Measurements from ENCODE around the gene SLC8A2.
A peak's percentile ranks its signal among the peaks of the same experiment; 100 is the strongest.
"Not testable (repeated sequence)": the region's sequence is repeated elsewhere in the genome, so short reads cannot be mapped to it uniquely, and the experiment has no call there.

SLC8A2 gene

GRCh38 chr19:47486900-47487299, 15.2 kb upstream of the SLC8A2 start:
- no peak for DNase-seq

DNA sequence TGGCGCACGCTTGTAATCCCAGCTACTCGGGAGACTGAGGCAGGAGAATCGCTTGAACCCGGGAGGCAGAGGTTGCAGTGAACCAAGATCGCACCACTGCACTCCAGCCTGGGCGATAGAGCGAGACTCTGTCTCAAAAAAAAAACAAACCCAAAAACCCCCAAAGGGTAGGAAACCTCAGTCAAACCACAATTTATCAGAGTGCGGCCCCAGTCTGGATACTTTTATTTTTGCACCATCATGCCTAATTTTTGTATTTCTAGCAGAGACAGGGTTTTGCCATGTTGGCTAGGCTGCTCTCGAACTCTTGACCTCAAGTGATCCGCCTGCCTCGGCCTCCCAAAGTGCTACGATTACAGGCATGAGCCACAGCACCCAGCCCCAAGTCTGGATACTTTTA, 14.5 kb upstream of the SLC8A2 start:
- not testable (repeated sequence) for DNase-seq

DNA sequence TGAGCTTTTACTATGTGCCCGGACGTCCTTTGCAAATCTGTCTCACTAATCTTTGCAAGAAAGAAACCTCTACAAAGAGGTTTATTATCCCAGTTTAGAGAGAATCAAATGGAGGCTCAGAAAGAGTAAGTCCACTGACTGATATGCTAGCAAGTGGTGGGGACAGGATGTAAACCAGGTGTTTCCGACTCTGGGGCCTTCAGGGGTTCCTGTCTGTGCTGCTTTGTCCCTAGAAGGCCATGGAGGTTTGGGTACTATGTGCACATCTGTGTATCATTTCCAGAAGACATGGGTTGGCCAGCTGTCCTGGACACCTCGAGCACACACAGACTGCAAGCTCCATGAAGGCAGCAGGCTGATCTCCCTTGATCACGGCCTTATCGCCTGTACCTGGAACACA, 13.5 kb upstream of the SLC8A2 start:
- no peak for DNase-seq

GRCh38 chr19:47483800-47484690, 12.4 kb upstream of the SLC8A2 start, which contains the start of gene KPTN:
Gene KPTN, minus strand, starts transcription at chr19:47484219. Its CDS starts 59 bp downstream, at chr19:47484160.
- DNase-seq, result peak; percentile 85

DNA sequence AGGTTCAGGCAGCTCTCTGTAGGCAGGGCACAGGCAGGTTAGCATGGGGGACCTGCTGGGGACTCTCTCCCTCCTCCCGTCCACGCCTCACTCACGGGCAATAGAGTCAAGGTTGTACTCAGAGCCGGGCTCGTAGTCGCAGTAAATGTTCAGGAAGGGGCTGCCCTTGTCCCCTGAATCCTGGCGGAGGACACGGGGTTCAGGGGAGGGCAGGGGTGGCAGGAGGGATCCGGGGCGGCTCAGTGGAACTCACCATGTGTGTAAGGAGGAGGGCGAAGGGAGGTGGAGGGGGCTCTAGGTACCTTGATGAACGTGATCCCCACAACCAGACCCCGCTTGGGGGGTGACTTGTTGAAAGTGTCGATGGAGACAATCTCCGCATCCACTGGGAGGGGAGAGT, 11.5 kb upstream of the SLC8A2 start:
- DNase-seq, result no peak

GRCh38 chr19:47481460-47482052, 9.9 kb upstream of the SLC8A2 start:
- no peak for DNase-seq

DNA sequence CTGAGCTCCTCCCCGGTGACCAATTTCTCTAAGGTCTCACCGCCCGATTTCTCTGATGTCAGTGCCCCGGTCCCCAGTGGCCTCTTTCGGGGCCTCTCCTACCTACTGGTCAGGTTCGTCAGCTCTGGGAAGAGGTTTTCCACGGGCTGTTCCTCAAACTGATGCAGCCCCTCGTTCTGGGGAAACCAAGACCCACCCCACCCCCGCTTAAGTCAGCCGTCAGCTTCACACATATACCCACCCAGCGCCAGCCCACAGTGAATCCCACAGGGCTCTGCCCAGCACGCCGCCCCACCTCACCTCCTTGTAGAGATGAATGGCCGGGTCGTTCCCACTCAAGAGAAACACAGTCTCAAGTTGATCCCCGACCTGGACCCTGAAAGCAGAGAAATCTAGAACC, 9.0 kb upstream of the SLC8A2 start:
- no peak for DNase-seq

DNA sequence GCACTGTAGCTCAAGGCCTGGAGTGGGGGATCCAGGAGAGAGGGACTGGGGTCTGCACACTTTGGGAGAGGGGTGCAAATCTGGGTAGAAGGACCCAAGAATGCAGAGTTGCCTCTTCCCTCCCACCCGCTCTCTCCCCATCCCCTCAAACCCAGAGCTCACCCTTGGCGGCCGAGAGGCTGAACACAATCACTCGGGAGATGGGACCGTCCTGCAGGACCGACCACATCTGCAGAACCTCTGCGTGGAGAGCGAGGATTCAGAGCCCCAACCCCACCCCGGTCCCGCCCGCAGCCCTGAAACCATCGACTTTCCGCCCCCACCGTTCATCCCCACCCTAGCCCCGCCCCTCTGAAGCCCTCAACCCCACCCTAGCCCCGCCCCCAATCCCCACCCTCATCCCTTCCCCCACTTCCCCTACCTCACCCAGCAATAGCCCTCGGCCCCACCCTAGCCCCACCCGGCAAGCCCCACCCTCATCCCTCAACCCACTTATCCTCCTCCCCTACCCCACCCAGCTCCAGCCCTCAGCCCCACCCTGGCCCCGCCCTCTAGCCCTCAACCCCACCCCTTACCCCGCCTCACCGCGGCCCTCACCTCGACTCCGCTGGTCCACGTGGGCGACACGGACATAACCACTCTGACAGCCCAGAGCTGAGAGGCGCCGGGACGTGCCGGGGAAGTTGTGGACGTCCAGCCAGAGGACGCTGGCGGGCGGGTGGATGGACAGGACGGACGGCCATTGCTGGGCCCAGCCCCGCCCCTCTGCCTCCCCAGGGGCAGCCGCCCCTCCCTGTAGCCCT, 8.2 kb upstream of the SLC8A2 start:
- DNase-seq, result no peak

DNA sequence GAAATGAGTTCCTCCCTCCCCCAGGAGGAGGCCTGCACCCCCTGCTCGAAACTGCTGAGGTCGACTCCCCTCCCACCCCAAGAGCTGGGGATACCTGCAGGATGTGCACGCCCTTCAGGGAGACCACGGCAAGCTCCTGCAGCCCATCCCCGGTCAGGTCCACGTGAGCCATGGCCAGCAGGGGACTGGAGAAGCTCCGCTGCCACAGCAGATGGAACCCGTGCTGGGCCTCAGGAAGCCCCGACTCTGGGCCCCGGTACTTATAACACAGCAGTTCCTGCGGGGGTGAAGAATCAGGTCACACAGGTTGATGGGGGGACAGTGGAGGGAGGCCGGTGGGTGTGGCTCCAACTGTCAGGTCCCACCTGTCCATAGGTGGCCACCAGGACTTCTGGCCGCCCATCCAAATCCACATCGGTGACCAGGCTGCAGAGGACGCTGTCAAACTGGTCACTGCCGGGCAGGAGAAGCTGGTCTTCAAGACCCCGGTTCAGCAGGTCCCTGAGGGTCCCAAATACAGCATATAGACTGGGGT, 4.8 kb upstream of the SLC8A2 start:
- DNase-seq, result no peak

GRCh38 chr19:47475465-47475864, 3.8 kb upstream of the SLC8A2 start:
- DNase-seq, result no peak

DNA sequence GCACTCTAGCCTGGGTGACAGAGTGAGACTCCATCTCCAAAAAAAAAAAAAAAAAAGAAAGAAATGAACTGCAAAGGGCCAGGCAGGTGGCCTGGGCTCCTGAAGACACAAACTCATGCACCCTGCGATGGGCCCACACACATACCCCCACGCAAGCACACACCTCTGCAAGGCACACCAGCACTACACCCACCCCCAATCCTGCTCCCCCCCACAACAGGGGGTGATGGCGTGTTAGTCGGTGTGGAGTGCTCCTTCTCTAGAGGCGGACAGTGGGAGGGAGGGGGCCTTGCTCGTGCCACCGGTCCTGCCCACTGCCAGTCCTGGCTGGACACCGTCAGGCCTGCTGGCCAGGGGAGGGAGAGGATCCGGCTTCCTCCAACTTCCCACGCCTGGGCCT, 1.6 kb upstream of the SLC8A2 start:
- DNase-seq, result no peak

DNA sequence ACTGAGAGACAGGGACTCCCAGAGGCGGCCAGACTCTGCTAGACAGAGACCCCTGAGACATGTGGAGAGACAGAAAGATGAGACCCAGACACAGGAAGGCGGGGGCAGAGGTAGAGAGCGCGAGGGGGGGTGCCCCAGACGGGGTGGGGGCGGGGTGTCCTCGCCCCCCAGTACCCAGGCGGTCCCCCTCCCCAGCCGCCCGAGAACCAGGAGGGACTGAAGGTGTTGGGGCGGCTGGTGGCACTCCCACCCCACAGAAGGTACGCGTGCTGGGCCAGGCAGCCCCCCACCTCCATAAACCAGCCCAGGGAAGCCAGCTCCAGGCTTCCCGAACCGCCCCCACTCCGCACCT, 336 bp downstream of the SLC8A2 start:
- no peak for DNase-seq

DNA sequence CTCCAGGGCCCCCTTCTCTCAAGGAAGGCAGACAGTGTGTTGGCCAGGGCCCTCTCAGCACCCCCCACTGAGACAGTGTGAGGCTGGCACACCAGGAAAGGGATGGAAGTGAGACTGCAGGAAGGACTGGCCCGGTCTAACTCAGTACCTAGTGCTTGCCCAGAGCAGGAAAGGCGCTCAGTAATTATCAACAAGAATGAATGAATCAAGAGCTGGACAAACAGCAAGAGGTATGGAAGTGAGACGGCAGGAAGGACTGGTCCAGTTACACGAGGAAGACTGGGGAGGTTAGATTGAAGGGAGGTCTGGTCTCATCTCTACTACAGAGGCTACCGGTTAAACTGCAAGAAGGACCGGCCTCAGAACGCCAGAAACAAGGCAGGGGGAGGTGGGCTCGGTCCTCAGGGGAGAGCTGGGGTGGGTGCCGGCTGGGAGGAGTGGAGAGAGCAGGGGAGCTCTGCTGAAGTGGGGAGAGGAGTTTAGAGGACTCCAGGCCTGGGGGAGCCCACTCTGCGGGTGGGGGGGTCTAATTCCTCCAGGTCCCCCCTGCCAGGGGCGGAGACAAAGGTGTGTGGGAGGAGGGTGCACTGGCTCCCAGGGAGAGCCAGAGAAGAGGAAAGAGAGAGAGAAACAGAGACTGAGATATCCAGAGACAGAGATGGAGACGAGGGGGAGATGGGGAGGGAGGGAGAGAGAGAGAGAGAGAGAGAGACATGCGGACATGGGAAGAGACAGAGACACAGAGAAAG, 1.1 kb downstream of the SLC8A2 start:
- no peak for DNase-seq

GRCh38 chr19:47469719-47470118, 2.0 kb downstream of the SLC8A2 start:
- DNase-seq, result no peak

DNA sequence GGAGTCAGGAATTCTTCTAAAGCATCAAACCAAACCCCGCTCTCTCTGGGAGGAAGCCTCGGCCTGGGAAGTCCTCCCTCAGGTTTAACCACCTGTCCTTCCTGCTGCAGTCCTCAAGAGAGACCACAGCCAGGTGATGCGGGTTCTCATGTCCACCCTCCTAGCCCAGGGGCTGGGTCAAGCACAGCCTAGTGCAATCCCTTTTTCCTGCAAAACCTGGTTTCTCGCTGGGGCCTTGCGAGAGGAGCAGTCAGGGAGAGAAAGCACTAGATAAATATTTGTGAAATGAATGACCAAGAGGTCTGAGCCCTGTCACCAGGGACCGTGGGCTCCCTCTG, 2.4 kb downstream of the SLC8A2 start:
- DNase-seq, result no peak

DNA sequence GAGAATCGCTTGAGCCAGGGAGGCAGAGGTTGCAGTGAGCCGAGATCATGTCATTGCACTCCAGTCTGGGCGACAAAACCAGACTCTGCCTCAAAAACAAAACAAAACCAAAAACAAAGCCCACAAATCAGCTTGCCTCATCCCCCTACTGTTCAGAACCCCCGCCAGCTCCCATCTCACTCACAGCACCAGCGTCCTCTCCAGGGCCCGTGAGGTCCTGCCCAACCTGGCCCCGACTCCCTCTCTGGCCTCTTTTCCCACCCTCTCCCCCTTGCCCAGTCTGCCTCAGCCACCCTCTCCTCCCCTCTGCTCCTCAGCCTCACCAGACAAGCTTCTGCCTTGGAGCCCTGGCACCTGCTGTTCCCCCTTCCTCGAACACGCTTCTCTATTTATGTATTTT, 3.8 kb downstream of the SLC8A2 start:
- no peak for DNase-seq

DNA sequence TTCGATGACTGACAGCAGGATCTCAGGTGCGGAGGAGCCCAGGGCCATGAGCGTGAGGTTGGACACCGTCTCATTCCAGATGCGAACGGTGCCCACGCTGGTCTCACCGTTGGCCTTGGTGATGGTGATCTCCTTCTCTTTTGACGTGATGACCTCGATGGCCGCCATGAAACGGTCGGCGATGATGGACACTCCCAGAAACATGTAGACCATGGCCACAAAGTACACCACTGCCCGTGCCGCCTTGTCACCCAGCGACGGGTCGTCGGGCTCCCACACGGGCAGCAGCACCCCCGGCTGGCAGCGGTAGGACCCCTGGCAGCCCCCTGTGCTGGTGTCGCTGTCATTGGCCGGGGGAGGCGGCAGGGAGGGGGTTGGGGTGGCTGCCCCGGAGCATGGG, 5.7 kb downstream of the SLC8A2 start:
- no peak for DNase-seq

- DNase-seq, result no peak
Observed at GRCh38 chr19:47464675-47465419, 6.8 kb downstream of the SLC8A2 start.

- DNase-seq, result no peak
Observed at GRCh38 chr19:47461876-47462275, 9.8 kb downstream of the SLC8A2 start.

DNA sequence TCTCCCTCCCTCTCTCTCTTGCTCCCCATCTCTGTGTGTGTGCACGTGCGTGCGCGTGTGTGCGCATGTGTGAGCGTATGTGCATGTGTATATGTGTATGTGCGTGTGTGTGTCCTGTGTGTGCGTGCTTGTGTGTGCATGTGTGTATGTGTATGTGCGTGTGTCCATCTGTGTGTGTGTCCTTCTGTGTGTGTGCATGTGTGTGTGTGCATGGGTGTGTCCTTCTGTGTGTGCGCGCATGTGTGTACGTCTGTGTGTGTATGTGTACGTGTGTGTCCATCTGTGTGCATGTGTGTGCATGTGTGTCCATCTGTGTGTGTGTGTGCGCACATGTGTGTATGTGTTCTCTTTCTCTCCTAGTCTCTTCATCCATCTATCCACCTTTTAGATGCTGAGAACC, 12.2 kb downstream of the SLC8A2 start:
- no peak for DNase-seq

GRCh38 chr19:47458672-47459071, 13.0 kb downstream of the SLC8A2 start:
- no peak for DNase-seq

Measured in NCI-H510A treated with DMSO at 0.1 percent for 48 hours (cell line).